ENCODE results near the gene KIF1A.
"Not testable (repeated sequence)": the region's sequence is repeated elsewhere in the genome, so short reads cannot be mapped to it uniquely, and the experiment has no call there.

The KIF1A gene

DNA sequence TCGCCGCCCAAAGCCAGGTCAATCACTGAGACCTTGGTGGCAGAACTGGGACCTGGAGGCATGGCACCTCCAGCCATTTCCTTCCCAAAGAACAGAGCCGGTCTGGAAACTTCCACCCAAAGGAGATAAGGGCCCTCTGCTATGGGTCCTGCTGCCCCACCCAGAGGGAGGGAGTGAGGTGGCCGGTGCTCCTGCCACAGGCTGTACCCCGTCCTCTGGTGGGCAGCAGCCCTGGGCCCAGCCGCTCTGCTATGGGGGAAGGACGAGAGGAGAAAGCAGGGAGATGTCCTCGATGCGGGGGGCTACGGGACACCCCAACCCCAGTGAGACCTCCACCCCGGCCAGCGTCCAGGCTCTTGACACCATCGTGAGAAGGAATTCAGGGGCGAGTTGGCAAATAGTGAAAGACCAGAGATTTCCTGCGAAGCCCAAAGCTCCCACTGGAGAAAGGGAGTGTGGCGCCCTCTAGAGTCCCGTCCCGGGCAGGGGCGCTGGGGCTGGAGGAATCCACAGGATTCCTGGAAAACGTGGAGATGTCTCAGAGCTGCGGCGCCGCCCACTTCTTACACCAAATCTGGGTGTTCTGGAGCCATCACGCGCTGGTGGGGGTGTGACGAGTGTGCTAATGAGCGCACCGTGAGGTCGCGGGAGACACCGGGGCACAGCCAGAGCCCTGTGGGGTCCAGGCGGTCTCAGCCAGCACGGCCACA is 121.0 kb downstream of the KIF1A start:
- not testable (repeated sequence) for DNase-seq

DNA sequence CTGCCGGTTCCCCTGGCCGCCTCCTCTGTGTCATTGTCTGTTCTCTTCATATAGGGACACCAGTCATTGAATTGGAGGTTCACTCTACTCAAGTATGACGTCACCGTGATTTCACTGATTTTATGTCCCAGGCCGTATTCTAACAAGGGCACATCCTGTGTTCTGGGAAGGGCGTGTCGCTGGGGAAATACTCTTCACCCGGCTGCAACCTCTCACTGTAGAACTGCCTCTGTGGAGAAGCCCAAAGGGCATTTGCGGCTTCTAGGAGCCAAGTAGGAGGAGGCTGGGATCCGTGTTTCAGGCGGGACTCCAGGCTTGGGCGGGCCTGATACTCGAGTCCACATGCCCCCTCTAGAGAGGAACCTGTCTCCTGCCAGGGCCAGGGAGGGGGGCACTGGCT is 123.5 kb downstream of the KIF1A start:
- not testable (repeated sequence) for DNase-seq

GRCh38 chr2:240695593-240695992 is 124.4 kb downstream of the KIF1A start:
- DNase-seq = not testable (repeated sequence)

DNA sequence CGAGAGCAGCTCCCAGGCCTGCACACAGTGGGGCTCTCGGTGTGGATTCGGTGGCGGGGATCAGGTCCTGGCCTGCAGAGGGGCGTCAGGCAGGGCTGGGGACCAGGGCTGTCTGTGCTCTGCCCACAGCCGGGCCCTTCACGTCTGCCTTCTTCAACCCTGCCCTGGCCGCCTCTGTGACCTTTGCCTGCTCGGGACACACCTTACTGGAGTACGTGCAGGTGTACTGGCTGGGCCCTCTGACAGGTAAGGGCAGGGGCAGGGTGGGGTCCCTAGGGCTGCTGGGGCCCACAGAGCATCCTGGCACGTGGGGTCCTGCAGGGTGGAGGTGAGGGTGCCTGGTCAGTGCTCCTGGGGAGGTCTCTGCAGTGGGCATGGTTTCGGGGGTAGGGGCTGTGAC is 125.7 kb downstream of the KIF1A start:
- not testable (repeated sequence) for DNase-seq

GRCh38 chr2:240692583-240693561 is 127.1 kb downstream of the KIF1A start:
- DNase-seq = not testable (repeated sequence)

GRCh38 chr2:240691631-240692420 is 128.2 kb downstream of the KIF1A start, which contains the start of gene AQP12A:
Gene AQP12A, plus strand, starts transcription at chr2:240691866. Its CDS starts 48 bp downstream, at chr2:240691914.
- not testable (repeated sequence) for DNase-seq

GRCh38 chr2:240691075-240691427 is 129.0 kb downstream of the KIF1A start:
- DNase-seq = not testable (repeated sequence)

DNA sequence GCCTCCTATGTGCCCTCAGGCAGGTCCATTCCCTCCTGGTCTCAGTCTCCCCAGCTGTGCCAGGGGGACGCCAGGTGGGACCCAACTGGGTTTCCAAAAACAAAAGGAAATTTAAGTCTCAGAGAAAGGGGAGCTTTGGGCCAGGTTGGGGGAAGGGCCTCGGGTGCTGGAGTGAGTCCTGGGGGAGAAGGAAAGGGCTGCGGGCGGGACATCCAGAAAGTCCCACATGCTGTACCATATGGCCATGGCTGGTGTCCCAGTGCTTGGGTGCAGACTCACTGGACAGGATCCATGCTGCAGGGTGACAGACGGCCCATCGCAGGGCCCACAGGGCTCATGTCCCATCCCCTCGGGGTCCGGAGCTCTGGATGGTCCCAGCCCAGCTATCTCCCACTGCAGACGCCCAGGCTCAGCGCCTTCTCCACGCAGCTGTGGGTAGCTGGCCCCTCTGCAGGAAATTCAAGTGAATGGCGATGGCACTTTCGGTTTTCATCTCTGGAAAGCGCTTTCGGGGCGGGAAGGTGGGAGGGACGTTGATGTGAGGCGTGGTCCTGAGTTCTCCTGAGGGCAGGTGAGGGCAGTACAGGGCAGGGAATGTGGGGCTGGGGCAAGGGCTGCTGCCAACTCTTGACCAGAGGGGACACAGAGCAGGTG is 129.5 kb downstream of the KIF1A start:
- DNase-seq = not testable (repeated sequence)

- DNase-seq = no peak
These were observed 130.0 kb downstream of the KIF1A start for GRCh38 chr2:240689975-240690374.

DNA sequence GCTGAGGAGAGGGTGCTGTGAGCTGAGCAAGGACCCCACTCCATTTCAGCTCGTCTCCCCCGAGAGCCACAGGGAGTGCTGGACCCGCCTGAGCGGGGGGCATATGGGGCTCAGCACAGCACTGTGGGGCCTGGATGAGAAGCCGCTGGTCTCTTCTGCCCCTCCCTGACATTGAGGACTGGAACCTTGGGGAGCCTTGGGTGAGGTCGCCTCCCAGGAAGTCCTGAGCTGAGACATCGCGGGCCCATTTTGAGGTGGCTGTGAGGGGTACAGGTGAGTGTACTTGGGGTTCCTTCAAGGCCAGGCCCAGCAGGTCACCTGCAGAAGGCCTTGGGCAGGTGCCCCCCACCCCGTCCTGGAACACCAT is 131.5 kb downstream of the KIF1A start:
- no peak for DNase-seq

- no peak for DNase-seq
These were observed 132.1 kb downstream of the KIF1A start for GRCh38 chr2:240687741-240688552.

- no peak for DNase-seq
These were observed 132.8 kb downstream of the KIF1A start for GRCh38 chr2:240687045-240687740.

DNA sequence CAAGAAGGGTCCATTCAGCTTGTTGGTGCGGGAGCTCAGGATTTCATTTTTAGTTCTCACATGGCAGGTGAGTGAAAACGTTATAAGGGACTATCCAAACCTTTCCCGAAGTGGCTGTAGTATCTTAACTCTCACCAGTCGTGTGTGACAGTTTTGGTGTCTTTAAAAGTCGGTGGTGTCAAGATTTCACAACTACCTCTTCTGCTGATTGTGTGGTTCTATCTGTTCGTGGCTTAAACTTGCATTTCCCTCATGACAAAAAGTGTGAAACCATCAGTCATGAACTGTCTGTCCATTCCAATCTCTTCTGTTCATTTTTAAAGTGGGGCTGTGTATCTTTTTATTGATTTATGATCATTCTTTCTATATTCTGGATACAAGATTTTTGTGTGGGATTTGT is 133.6 kb downstream of the KIF1A start:
- DNase-seq = no peak

GRCh38 chr2:240685771-240686371 is 134.1 kb downstream of the KIF1A start:
- no peak for DNase-seq

DNA sequence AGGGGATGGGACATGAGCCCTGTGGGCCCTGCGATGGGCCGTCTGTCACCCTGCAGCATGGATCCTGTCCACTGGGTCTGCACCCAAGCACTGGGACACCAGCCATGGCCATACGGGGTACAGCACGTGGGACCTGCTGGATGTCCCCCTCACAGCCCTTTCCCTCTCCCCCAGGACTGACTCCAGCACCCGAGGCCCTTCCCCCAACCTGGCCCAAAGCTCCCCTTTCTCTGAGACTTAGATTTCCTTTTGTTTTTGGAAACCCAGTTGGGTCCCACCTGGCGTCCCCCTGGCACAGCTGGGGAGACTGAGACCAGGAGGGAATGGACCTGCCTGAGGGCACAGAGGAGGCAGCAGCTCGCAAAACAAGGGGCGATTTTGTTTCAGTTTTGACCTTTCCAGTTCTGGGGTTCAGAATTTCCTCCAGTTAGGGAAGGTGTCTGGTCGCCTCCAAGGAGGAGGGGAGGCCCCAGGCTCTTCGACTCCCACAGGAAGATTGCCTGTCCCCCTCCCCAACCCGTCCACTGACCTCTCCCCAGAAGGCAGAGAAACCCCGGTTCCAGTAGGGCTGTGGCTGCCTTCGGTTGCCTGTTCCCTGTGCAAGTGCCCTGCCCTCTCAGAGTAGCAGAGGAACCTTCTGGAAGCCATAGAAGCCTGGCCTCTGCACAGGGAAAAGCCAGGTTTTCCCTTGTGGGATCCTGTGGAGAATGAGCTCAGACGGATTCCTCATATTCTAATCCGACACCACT is 135.9 kb downstream of the KIF1A start:
- DNase-seq = not testable (repeated sequence)

DNA sequence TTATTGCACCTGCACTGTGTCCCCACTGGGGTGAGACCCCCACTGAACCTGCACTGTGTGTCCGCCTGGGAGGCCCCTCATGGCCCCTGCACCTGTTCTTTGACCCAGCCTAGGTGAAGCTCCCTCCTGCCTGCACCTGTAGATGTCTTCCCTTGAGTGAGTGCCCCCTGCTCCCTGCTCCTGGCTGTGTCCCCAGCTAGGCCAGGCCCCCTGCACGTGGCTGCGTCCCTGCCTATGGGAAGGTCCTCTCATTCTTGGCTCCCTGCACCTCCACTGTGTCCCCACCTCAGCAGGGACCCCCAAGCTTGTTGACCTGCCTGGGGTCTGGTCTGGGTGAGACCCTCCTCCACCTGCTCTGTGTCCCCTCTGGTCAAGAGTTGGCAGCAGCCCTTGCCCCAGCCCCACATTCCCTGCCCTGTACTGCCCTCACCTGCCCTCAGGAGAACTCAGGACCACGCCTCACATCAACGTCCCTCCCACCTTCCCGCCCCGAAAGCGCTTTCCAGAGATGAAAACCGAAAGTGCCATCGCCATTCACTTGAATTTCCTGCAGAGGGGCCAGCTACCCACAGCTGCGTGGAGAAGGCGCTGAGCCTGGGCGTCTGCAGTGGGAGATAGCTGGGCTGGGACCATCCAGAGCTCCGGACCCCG is 136.6 kb downstream of the KIF1A start:
- not testable (repeated sequence) for DNase-seq

DNA sequence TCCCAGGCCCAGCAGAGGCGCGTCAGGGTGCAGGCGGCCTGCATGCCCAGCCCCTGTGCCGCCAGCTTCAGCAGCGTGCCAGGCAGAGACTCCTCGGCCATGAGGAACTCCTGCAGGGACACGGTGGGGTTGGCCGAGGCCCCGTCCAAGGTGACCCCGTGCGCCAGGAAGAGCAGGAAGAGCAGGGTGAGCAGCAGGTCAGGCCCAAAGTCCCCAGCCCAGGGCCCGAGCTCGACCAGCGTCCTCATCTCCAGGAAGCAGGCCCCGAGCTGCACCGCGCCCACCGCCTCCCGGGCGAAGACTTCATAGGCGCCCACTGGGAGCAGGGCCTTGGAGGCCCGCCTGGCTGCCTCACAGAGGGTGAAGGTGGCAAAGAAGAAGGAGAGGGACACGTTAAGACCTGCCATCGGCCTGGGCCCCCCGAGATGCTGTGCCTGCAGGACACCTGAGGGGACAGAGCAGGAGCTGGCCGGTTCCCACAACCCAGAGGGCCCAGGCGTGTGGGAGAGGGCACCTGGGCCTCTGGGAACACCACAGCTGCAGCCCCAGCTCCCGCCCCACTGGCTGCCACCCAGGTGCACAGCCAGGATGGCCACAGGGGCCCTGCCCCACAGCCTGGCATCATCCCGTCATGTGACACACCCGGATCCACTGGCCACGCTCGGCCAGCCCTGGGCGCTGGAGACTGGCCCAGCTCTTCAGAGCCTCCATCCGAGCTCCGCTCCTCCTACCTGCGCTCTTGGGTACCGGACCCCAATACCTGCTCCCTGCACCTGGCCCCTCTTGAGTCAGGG is 137.4 kb downstream of the KIF1A start, which contains the start of gene AQP12B:
TSS of gene AQP12B (minus strand) at position 455 of the 794 bp plus-strand sequence. CDS start at position 407, 48 bp downstream.
- not testable (repeated sequence) for DNase-seq

DNA sequence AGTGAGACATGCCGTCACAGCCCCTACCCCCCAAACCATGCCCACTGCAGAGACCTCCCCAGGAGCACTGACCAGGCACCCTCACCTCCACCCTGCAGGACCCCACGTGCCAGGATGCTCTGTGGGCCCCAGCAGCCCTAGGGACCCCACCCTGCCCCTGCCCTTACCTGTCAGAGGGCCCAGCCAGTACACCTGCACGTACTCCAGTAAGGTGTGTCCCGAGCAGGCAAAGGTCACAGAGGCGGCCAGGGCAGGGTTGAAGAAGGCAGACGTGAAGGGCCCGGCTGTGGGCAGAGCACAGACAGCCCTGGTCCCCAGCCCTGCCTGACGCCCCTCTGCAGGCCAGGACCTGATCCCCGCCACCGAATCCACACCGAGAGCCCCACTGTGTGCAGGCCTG is 139.8 kb downstream of the KIF1A start:
- not testable (repeated sequence) for DNase-seq

Measured in Kasumi-1 (cell line).